ENCODE data around the gene KIF23.

GRCh38 chr15:69479971-69480370 is 65.8 kb downstream of the KIF23 start:
- TF ChIP-seq POLR2A (IDR thresholded peaks at IDR 0.05; ENCODE audit: low read length) (no peak), GATA1 (IDR thresholded peaks at IDR 0.05; ENCODE audit: low read depth, low read length) (no peak)
